Measurements from ENCODE around the gene TFEB.

Gene TFEB

GRCh38 chr6:41705996-41706835, 29.2 kb downstream of the TFEB start:
- DNase-seq (ENCODE audit: low spot score), result peak; percentile 31

- no peak for DNase-seq (ENCODE audit: low spot score)
Measured at GRCh38 chr6:41705311-41705995, 30.0 kb downstream of the TFEB start.

- no peak for DNase-seq (ENCODE audit: low spot score)
Measured at GRCh38 chr6:41704656-41705310, 30.6 kb downstream of the TFEB start.

GRCh38 chr6:41704028-41704427, 31.4 kb downstream of the TFEB start:
- no peak for DNase-seq (ENCODE audit: low spot score)

- DNase-seq (ENCODE audit: low spot score), result no peak
Measured at GRCh38 chr6:41702771-41703494, 32.5 kb downstream of the TFEB start.

GRCh38 chr6:41702089-41702745, 33.2 kb downstream of the TFEB start:
- no peak for DNase-seq (ENCODE audit: low spot score)

- DNase-seq (ENCODE audit: low spot score), result no peak
Measured at GRCh38 chr6:41700463-41701347, 34.7 kb downstream of the TFEB start.

GRCh38 chr6:41699063-41699462, 36.3 kb downstream of the TFEB start:
- no peak for DNase-seq (ENCODE audit: low spot score)

- no peak for DNase-seq (ENCODE audit: low spot score)
Measured at GRCh38 chr6:41697861-41698781, 37.3 kb downstream of the TFEB start.

- DNase-seq (ENCODE audit: low spot score), result no peak
Measured at GRCh38 chr6:41696788-41697187, 38.6 kb downstream of the TFEB start.

- no peak for DNase-seq (ENCODE audit: low spot score)
Measured at GRCh38 chr6:41695825-41696224, 39.6 kb downstream of the TFEB start.

GRCh38 chr6:41694815-41695526, 40.4 kb downstream of the TFEB start:
- DNase-seq (ENCODE audit: low spot score), result no peak

- no peak for DNase-seq (ENCODE audit: low spot score)
Measured at GRCh38 chr6:41693281-41694240, 41.8 kb downstream of the TFEB start.

- DNase-seq (ENCODE audit: low spot score), result no peak
Measured at GRCh38 chr6:41692730-41693129, 42.7 kb downstream of the TFEB start.

- DNase-seq (ENCODE audit: low spot score), result no peak
Measured at GRCh38 chr6:41692080-41692675, 43.2 kb downstream of the TFEB start.

- DNase-seq (ENCODE audit: low spot score), result no peak
Measured at GRCh38 chr6:41691426-41692079, 43.9 kb downstream of the TFEB start.

Measured in CD4-positive, alpha-beta T cell treated with Interleukin-6 at 100 ng/mL for 8 hours (primary cell).